ENCODE results near the gene FCRL4. TPM values are rescaled to one million over a fixed set of nuclear protein-coding genes. Genes with fewer than 3 reads are reported as not detected.

FCRL4 gene
- total and polyA plus RNA-seq, 2 donors from 2014 or later, result not detected

DNA sequence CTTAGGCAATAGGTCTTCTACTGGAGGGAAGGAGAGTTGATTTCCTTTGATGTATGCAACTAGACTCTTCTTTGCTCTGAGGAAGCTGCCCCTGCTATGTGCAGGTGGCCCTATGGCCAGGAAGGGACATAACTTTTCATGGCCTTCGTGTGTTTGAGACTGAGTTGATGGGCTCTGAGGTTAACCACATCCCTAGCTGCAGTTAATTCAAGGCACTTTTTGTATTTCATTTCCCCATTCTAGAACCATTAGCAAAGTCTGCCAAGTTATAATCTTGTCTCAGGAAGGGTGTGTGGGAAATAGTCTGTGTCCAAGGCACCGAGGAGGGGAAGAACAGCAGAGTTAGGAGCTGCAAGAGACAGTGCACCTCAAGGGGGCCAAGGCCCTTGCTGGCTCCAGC, 2.5 kb downstream of the FCRL4 start:
- H3K27me3 ChIP-seq (ENCODE audit: control insufficient read depth, insufficient read depth, low read length), result no peaks in the 10 kb centered on the region
- no peaks in the 10 kb centered on the region for H3K4me1 ChIP-seq (ENCODE audit: control insufficient read depth in 2 of 3, insufficient read depth in 2 of 3, low read depth in 1 of 3, low read length in 3 of 3)
- TF ChIP-seq, protein P1, sequence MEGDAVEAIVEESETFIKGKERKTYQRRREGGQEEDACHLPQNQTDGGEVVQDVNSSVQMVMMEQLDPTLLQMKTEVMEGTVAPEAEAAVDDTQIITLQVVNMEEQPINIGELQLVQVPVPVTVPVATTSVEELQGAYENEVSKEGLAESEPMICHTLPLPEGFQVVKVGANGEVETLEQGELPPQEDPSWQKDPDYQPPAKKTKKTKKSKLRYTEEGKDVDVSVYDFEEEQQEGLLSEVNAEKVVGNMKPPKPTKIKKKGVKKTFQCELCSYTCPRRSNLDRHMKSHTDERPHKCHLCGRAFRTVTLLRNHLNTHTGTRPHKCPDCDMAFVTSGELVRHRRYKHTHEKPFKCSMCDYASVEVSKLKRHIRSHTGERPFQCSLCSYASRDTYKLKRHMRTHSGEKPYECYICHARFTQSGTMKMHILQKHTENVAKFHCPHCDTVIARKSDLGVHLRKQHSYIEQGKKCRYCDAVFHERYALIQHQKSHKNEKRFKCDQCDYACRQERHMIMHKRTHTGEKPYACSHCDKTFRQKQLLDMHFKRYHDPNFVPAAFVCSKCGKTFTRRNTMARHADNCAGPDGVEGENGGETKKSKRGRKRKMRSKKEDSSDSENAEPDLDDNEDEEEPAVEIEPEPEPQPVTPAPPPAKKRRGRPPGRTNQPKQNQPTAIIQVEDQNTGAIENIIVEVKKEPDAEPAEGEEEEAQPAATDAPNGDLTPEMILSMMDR (IDR thresholded peaks at IDR 0.05; ENCODE audit: borderline replicate concordance, extremely low read depth, insufficient read depth), result no peak
- no peak for FAIRE-seq
- H3K36me3 ChIP-seq (ENCODE audit: control insufficient read depth in 2 of 3, insufficient read depth in 3 of 3, low read length in 3 of 3), result no peaks in the 10 kb centered on the region
- no peak for DNase-seq
- H3K27ac ChIP-seq (ENCODE audit: low read depth in 2 of 2, low read length in 2 of 2), result no peak overlapping the region
- no peaks in the 10 kb centered on the region for H3K9me3 ChIP-seq (ENCODE audit: control insufficient read depth in 2 of 3, insufficient read depth in 1 of 3, low read length in 3 of 3)
- no peak overlapping the region for H3K9ac ChIP-seq (ENCODE audit: low read length in 3 of 3)
- no peak overlapping the region for H3K4me3 ChIP-seq (ENCODE audit: low read length in 3 of 3)
- intact Hi-C loops (cut with DNase I), result no loop called here

DNA sequence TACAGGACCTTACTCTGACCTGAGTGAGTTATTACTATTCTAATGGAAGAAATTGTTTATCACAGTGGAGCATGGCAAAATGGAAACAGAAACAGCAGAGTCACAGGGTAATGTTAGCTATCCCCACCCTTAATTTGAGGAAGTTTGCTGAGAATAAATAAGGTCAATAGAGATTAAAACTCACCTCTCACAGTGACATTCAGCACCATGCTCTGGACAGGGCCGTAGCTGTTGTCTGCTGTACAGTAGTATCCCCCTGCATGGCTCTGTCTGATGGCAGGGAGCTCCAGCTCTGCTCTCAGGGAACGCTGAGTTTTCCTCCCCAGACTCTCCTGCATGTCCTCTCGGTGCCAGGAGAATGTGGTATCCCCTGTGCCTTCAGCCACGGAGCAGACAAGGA, 11.9 kb downstream of the FCRL4 start:
- DNase-seq, result peak in 3 of 5 donors; percentile 11 to 34 (median 11)
- H3K9ac ChIP-seq (ENCODE audit: low read length in 3 of 3), result no peak overlapping the region
- H3K27ac ChIP-seq (ENCODE audit: low read depth in 2 of 2, low read length in 2 of 2), result no peak overlapping the region
- H3K27me3 ChIP-seq (ENCODE audit: control insufficient read depth, insufficient read depth, low read length), result no peaks in the 10 kb centered on the region
- TF ChIP-seq, protein P1 (IDR thresholded peaks at IDR 0.05; ENCODE audit: borderline replicate concordance, extremely low read depth, insufficient read depth), result no peak
- no peak overlapping the region for H3K4me3 ChIP-seq (ENCODE audit: low read length in 3 of 3)
- no peaks in the 10 kb centered on the region for H3K9me3 ChIP-seq (ENCODE audit: control insufficient read depth in 2 of 3, insufficient read depth in 1 of 3, low read length in 3 of 3)
- intact Hi-C loops (cut with DNase I), result no loop called here
- H3K4me1 ChIP-seq (ENCODE audit: control insufficient read depth in 2 of 3, insufficient read depth in 2 of 3, low read depth in 1 of 3, low read length in 3 of 3), result no peaks in the 10 kb centered on the region
- H3K36me3 ChIP-seq (ENCODE audit: control insufficient read depth in 2 of 3, insufficient read depth in 3 of 3, low read length in 3 of 3), result no peaks in the 10 kb centered on the region
- FAIRE-seq, result no peak

DNA sequence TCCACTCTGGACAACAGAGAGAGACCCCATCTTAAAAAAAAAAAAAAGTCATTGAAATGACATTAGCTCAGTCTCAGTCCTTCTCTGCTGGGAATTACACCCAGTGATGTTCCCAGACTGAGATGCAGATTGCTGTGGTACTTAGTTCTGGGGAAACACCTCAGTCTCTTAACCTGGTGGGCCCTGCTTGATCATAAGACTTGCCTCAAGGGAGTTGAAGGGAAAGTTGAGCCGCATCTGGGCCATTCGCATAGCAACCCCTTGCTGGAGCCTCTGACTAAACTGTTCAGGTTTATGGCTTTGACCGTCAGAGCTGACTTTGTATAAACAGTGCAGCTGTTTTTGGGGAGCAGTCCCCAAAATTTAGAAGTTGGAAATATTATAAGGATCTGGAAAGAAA, 13.4 kb downstream of the FCRL4 start:
- H3K27ac ChIP-seq (ENCODE audit: low read depth in 2 of 2, low read length in 2 of 2), result no peak overlapping the region
- H3K4me1 ChIP-seq (ENCODE audit: control insufficient read depth in 2 of 3, insufficient read depth in 2 of 3, low read depth in 1 of 3, low read length in 3 of 3), result no peaks in the 10 kb centered on the region
- H3K9ac ChIP-seq (ENCODE audit: low read length in 3 of 3), result no peak overlapping the region
- H3K27me3 ChIP-seq (ENCODE audit: control insufficient read depth, insufficient read depth, low read length), result no peaks in the 10 kb centered on the region
- DNase-seq (no peak), FAIRE-seq (no peak)
- no peaks in the 10 kb centered on the region for H3K9me3 ChIP-seq (ENCODE audit: control insufficient read depth in 2 of 3, insufficient read depth in 1 of 3, low read length in 3 of 3)
- H3K4me3 ChIP-seq (ENCODE audit: low read length in 3 of 3), result no peak overlapping the region
- TF ChIP-seq, protein P1 (IDR thresholded peaks at IDR 0.05; ENCODE audit: borderline replicate concordance, extremely low read depth, insufficient read depth), result no peak
- no peaks in the 10 kb centered on the region for H3K36me3 ChIP-seq (ENCODE audit: control insufficient read depth in 2 of 3, insufficient read depth in 3 of 3, low read length in 3 of 3)
- intact Hi-C loops (cut with DNase I), result no loop called here

DNA sequence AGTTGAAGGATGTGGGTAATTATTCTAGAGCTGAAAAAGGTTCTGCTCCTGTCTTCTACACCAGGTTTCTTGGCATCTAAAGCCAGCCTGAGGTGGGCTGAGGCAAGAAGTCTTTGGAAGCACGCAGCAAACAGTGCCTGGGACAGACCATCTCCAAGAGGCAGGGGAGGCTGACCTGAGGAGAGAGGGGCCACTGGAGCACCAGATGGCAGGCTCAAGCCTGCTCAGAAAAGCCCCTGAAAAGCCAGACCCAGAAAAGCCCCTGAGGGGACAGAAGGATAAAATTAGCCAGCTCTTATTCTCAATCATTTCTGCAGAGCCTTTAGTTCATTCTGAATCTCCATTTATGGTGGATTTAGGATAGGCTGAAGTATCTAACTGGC, 17.1 kb downstream of the FCRL4 start:
- TF ChIP-seq, protein P1 (IDR thresholded peaks at IDR 0.05; ENCODE audit: borderline replicate concordance, extremely low read depth, insufficient read depth), result no peak
- H3K27ac ChIP-seq (ENCODE audit: low read depth in 2 of 2, low read length in 2 of 2), result no peak overlapping the region
- H3K4me3 ChIP-seq (ENCODE audit: low read length in 3 of 3), result no peak overlapping the region
- H3K36me3 ChIP-seq (ENCODE audit: control insufficient read depth in 2 of 3, insufficient read depth in 3 of 3, low read length in 3 of 3), result no peaks in the 10 kb centered on the region
- no peaks in the 10 kb centered on the region for H3K9me3 ChIP-seq (ENCODE audit: control insufficient read depth in 2 of 3, insufficient read depth in 1 of 3, low read length in 3 of 3)
- H3K4me1 ChIP-seq (ENCODE audit: control insufficient read depth in 2 of 3, insufficient read depth in 2 of 3, low read depth in 1 of 3, low read length in 3 of 3), result no peaks in the 10 kb centered on the region
- FAIRE-seq (no peak), DNase-seq (no peak)
- H3K27me3 ChIP-seq (ENCODE audit: control insufficient read depth, insufficient read depth, low read length), result no peaks in the 10 kb centered on the region
- intact Hi-C loops (cut with DNase I), result no loop called here
- H3K9ac ChIP-seq (ENCODE audit: low read length in 3 of 3), result no peak overlapping the region

Data from kidney (tissue), 14 donors.